Measurements from ENCODE around the gene MATN3. TPM values are rescaled to one million over a fixed set of nuclear protein-coding genes. Genes with fewer than 3 reads are reported as not detected.

MATN3 gene
- total RNA-seq, 2 experiments from 2014 or later = not detected

DNA sequence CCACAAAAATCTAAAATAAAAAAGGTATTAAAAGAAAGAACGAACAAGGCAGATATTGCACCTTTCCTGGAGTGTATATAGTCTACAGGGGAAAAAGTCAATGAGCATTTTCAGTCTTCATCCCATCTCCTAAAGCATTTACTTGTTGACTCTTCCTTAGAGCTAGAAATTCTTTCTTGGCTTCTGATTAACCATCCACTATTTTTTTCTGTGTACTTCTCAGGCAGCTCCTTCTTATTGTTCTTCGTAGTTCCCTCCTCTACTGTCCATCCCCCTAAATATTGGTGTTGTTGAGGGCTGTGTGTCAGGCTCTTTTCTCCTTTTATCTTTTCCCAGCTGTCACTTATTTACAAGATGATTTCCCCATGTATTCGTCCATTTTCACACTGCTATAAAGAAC lies 42.5 kb upstream of the MATN3 start:
- ChIA-PET POLR2A (no interaction called here), CTCF (interaction anchor here (2.6 kb wide), 1 partner anchor 39 kb away, joined by 10 read pairs; no protein-coding TSS in a partner anchor)
- TF ChIP-seq, protein P1, sequence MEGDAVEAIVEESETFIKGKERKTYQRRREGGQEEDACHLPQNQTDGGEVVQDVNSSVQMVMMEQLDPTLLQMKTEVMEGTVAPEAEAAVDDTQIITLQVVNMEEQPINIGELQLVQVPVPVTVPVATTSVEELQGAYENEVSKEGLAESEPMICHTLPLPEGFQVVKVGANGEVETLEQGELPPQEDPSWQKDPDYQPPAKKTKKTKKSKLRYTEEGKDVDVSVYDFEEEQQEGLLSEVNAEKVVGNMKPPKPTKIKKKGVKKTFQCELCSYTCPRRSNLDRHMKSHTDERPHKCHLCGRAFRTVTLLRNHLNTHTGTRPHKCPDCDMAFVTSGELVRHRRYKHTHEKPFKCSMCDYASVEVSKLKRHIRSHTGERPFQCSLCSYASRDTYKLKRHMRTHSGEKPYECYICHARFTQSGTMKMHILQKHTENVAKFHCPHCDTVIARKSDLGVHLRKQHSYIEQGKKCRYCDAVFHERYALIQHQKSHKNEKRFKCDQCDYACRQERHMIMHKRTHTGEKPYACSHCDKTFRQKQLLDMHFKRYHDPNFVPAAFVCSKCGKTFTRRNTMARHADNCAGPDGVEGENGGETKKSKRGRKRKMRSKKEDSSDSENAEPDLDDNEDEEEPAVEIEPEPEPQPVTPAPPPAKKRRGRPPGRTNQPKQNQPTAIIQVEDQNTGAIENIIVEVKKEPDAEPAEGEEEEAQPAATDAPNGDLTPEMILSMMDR (IDR thresholded peaks at IDR 0.05) = no peak

GRCh38 chr2:20054119-20054518 lies 41.7 kb upstream of the MATN3 start:
- no peak overlapping the region for H3K27ac Mint-ChIP-seq
- ChIA-PET POLR2A (no interaction called here), CTCF (interaction anchor here (2.6 kb wide), 1 partner anchor 39 kb away, joined by 10 read pairs; no protein-coding TSS in a partner anchor)
- peaks cover 10% of the 10 kb centered on the region for H3K4me1 Mint-ChIP-seq (ENCODE audit: low read depth)
- no peaks in the 10 kb centered on the region for H3K9me3 Mint-ChIP-seq
- H3K27me3 Mint-ChIP-seq = peaks cover 25% of the 10 kb centered on the region
- peaks cover 2% of the 10 kb centered on the region for H3K36me3 Mint-ChIP-seq (ENCODE audit: low read depth)
- ATAC-seq (no peak), DNase-seq (no peak)
- no peak overlapping the region for H3K4me3 Mint-ChIP-seq
- TF ChIP-seq, protein P1 (IDR thresholded peaks at IDR 0.05) = no peak
- intact Hi-C loops (cut with micrococcal nuclease) = loop anchor here (5.0 kb wide), 1 partner anchor 152 kb away; the partner anchor contains the start of gene TTC32

More for the DNA sequence above, 42.5 kb upstream of the MATN3 start:
- intact Hi-C loops (cut with micrococcal nuclease) = loop anchor here (5.0 kb wide), 1 partner anchor 153 kb away; the partner anchor contains the start of gene TTC32
- Mint-ChIP-seq H3K4me1 (ENCODE audit: low read depth) (peaks cover 3% of the 10 kb centered on the region), H3K9me3 (no peaks in the 10 kb centered on the region), H3K4me3 (no peak overlapping the region), H3K36me3 (ENCODE audit: low read depth) (peaks cover 2% of the 10 kb centered on the region), H3K27me3 (peaks cover 25% of the 10 kb centered on the region), H3K27ac (no peak overlapping the region)
- no peak for DNase-seq
- no peak for ATAC-seq

GRCh38 chr2:20052861-20053281 lies 40.4 kb upstream of the MATN3 start:
- peaks cover 2% of the 10 kb centered on the region for H3K36me3 Mint-ChIP-seq (ENCODE audit: low read depth)

GRCh38 chr2:20052229-20052851 lies 39.9 kb upstream of the MATN3 start:
- Mint-ChIP-seq H3K27ac (no peak overlapping the region), H3K27me3 (peaks cover 20% of the 10 kb centered on the region), H3K4me3 (no peak overlapping the region), H3K36me3 (ENCODE audit: low read depth) (peaks cover 2% of the 10 kb centered on the region), H3K9me3 (no peaks in the 10 kb centered on the region), H3K4me1 (ENCODE audit: low read depth) (peaks cover 23% of the 10 kb centered on the region)
- CTCF ChIA-PET = interaction anchor here (0.7 to 1.2 kb wide), 3 partner anchors 8 to 128 kb away, joined by 3 to 4 read pairs (median 3); no protein-coding TSS in a partner anchor
- TF ChIP-seq, protein P1 (IDR thresholded peaks at IDR 0.05) = no peak
- intact Hi-C loops (cut with micrococcal nuclease) = loop anchor here (5.0 kb wide), 1 partner anchor 150 kb away; the partner anchor contains the start of gene TTC32
- ATAC-seq (no peak), DNase-seq (no peak)
- POLR2A ChIA-PET = interaction anchor here (0.9 kb wide), 1 partner anchor 190 kb away, joined by 3 read pairs; no protein-coding TSS in a partner anchor

More at GRCh38 chr2:20052861-20053281, 40.4 kb upstream of the MATN3 start:
- TF ChIP-seq, protein P1 (IDR thresholded peaks at IDR 0.05) = no peak
- ChIA-PET CTCF (interaction anchor here (0.7 kb wide), 1 partner anchor 129 kb away, joined by 3 read pairs; no protein-coding TSS in a partner anchor), POLR2A (interaction anchor here (0.9 kb wide), 1 partner anchor 189 kb away, joined by 3 read pairs; no protein-coding TSS in a partner anchor)
- DNase-seq (peak; percentile 45), ATAC-seq (no peak)
- H3K27me3 Mint-ChIP-seq = peaks cover 24% of the 10 kb centered on the region
- peaks cover 20% of the 10 kb centered on the region for H3K4me1 Mint-ChIP-seq (ENCODE audit: low read depth)
- no peaks in the 10 kb centered on the region for H3K9me3 Mint-ChIP-seq
- intact Hi-C loops (cut with micrococcal nuclease) = loop anchor here (5.0 kb wide), 1 partner anchor 151 kb away; the partner anchor contains the start of gene TTC32
- no peak overlapping the region for H3K27ac Mint-ChIP-seq
- H3K4me3 Mint-ChIP-seq = no peak overlapping the region

All from activated CD8-positive, alpha-beta T cell treated with anti-CD3 and anti-CD28 coated beads for 36 hours (primary cell).